Measurements from ENCODE around the gene ST3GAL4. TPM values are rescaled to one million over a fixed set of nuclear protein-coding genes. Genes with fewer than 3 reads are reported as not detected.

ST3GAL4 gene
- total RNA-seq, 1 experiment from 2014 or later, result 5.8 TPM

DNA sequence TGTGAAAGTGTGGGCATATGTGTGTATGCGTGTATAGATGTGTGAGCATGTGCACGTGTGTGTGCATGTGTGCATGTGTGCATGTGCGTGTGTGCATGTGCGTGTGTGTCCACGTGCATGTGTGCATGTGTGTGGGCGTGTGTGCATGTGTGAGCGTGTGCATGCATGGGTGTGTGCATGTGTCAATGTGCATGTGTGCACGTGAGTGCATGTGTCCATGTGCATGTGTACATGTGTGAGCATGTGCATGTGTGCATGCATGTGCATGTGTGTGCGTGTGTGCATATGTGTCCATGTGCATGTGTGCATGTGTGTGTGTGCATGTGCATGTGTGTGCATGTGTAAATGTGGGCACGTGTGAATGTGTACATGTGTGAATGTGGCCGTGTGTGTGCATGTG lies 95.3 kb downstream of the ST3GAL4 start:
- Histone ChIP-seq H3K4me3 (ENCODE audit: low read length) (no peak overlapping the region), H3K36me3 (ENCODE audit: insufficient read depth, low read length) (no peaks in the 10 kb centered on the region), H3K4me1 (ENCODE audit: low read length) (no peaks in the 10 kb centered on the region), H3K9me2 (replicated peaks; ENCODE audit: insufficient read depth, low read length) (no peaks in the 10 kb centered on the region), H3K9ac (ENCODE audit: low read length) (no peak overlapping the region), H3K79me2 (ENCODE audit: low read length) (no peaks in the 10 kb centered on the region), H3K9me3 (ENCODE audit: low read length) (no peaks in the 10 kb centered on the region), H3K27ac (ENCODE audit: low read length) (no peak overlapping the region), H2AFZ (ENCODE audit: low read length) (no peak overlapping the region), H4K20me1 (ENCODE audit: insufficient read depth, low read depth, low read length) (no peaks in the 10 kb centered on the region), H3K27me3 (ENCODE audit: low read length) (no peaks in the 10 kb centered on the region), H3K4me2 (ENCODE audit: low read depth, low read length, poor library complexity, severe bottlenecking) (no peak overlapping the region)
- no peak for DNase-seq

- H3K9me3 ChIP-seq (ENCODE audit: low read length), result no peaks in the 10 kb centered on the region
- no peaks in the 10 kb centered on the region for H3K9me2 ChIP-seq (replicated peaks; ENCODE audit: insufficient read depth, low read length)
- H3K79me2 ChIP-seq (ENCODE audit: low read length), result no peaks in the 10 kb centered on the region
- no peak overlapping the region for H3K9ac ChIP-seq (ENCODE audit: low read length)
- no peaks in the 10 kb centered on the region for H3K4me1 ChIP-seq (ENCODE audit: low read length)
- no peaks in the 10 kb centered on the region for H3K36me3 ChIP-seq (ENCODE audit: insufficient read depth, low read length)
- no peak overlapping the region for H3K4me3 ChIP-seq (ENCODE audit: low read length)
- no peak overlapping the region for H3K27ac ChIP-seq (ENCODE audit: low read length)
- DNase-seq, result no peak
- H3K27me3 ChIP-seq (ENCODE audit: low read length), result no peaks in the 10 kb centered on the region
- H3K4me2 ChIP-seq (ENCODE audit: low read depth, low read length, poor library complexity, severe bottlenecking), result no peak overlapping the region
- H4K20me1 ChIP-seq (ENCODE audit: insufficient read depth, low read depth, low read length), result no peaks in the 10 kb centered on the region
- H2AFZ ChIP-seq (ENCODE audit: low read length), result no peak overlapping the region
These were observed 95.8 kb downstream of the ST3GAL4 start for GRCh38 chr11:126451211-126451802.

- Histone ChIP-seq H3K4me3 (ENCODE audit: low read length) (no peak overlapping the region), H2AFZ (ENCODE audit: low read length) (no peak overlapping the region), H3K9ac (ENCODE audit: low read length) (no peak overlapping the region), H4K20me1 (ENCODE audit: insufficient read depth, low read depth, low read length) (no peaks in the 10 kb centered on the region), H3K36me3 (ENCODE audit: insufficient read depth, low read length) (no peaks in the 10 kb centered on the region), H3K9me2 (replicated peaks; ENCODE audit: insufficient read depth, low read length) (no peaks in the 10 kb centered on the region), H3K27ac (ENCODE audit: low read length) (no peak overlapping the region), H3K9me3 (ENCODE audit: low read length) (no peaks in the 10 kb centered on the region), H3K4me2 (ENCODE audit: low read depth, low read length, poor library complexity, severe bottlenecking) (no peak overlapping the region), H3K4me1 (ENCODE audit: low read length) (no peaks in the 10 kb centered on the region), H3K79me2 (ENCODE audit: low read length) (no peaks in the 10 kb centered on the region), H3K27me3 (ENCODE audit: low read length) (no peaks in the 10 kb centered on the region)
- no peak for DNase-seq
These were observed 97.0 kb downstream of the ST3GAL4 start for GRCh38 chr11:126452241-126453101.

- Histone ChIP-seq H3K79me2 (ENCODE audit: low read length) (no peaks in the 10 kb centered on the region), H3K4me3 (ENCODE audit: low read length) (no peak overlapping the region), H4K20me1 (ENCODE audit: insufficient read depth, low read depth, low read length) (no peaks in the 10 kb centered on the region), H3K4me1 (ENCODE audit: low read length) (no peaks in the 10 kb centered on the region), H3K9ac (ENCODE audit: low read length) (no peak overlapping the region), H3K27ac (ENCODE audit: low read length) (no peak overlapping the region), H3K9me2 (replicated peaks; ENCODE audit: insufficient read depth, low read length) (no peaks in the 10 kb centered on the region), H3K4me2 (ENCODE audit: low read depth, low read length, poor library complexity, severe bottlenecking) (no peak overlapping the region), H3K36me3 (ENCODE audit: insufficient read depth, low read length) (no peaks in the 10 kb centered on the region), H3K27me3 (ENCODE audit: low read length) (no peaks in the 10 kb centered on the region), H2AFZ (ENCODE audit: low read length) (no peak overlapping the region), H3K9me3 (ENCODE audit: low read length) (no peaks in the 10 kb centered on the region)
- no peak for DNase-seq
These were observed 100.6 kb downstream of the ST3GAL4 start for GRCh38 chr11:126456089-126456488.

- Histone ChIP-seq H4K20me1 (ENCODE audit: insufficient read depth, low read depth, low read length) (no peaks in the 10 kb centered on the region), H3K27ac (ENCODE audit: low read length) (no peak overlapping the region), H3K9me3 (ENCODE audit: low read length) (no peaks in the 10 kb centered on the region), H3K4me1 (ENCODE audit: low read length) (no peaks in the 10 kb centered on the region), H3K4me3 (ENCODE audit: low read length) (no peak overlapping the region), H3K4me2 (ENCODE audit: low read depth, low read length, poor library complexity, severe bottlenecking) (no peak overlapping the region), H2AFZ (ENCODE audit: low read length) (no peak overlapping the region), H3K9me2 (replicated peaks; ENCODE audit: insufficient read depth, low read length) (no peaks in the 10 kb centered on the region), H3K79me2 (ENCODE audit: low read length) (no peaks in the 10 kb centered on the region), H3K27me3 (ENCODE audit: low read length) (no peaks in the 10 kb centered on the region), H3K36me3 (ENCODE audit: insufficient read depth, low read length) (no peaks in the 10 kb centered on the region), H3K9ac (ENCODE audit: low read length) (no peak overlapping the region)
- no peak for DNase-seq
These were observed 101.5 kb downstream of the ST3GAL4 start for GRCh38 chr11:126456783-126457542.

DNA sequence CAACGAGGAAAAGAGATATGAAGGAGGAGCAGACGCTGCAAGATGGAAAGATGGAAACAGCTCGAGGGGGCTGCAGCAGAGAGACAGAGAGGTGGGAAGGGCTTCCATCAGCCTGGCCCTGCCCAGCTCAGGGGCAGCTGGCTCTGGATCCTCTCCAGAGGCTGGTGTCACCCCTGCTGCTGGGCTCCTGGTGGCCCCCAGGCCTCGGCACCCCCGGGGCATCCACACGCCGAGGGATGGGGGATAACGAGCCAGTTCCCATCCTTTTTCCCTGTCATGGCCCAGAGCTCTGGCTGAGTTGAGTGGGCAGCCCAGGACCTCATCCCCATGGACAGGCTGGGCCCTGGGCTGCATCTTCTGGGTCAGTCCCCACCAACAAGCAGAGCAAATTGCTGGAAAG lies 102.3 kb downstream of the ST3GAL4 start:
- no peak overlapping the region for H2AFZ ChIP-seq (ENCODE audit: low read length)
- no peak for DNase-seq

GRCh38 chr11:126459691-126460281 lies 104.3 kb downstream of the ST3GAL4 start:
- H3K9me3 ChIP-seq (ENCODE audit: low read length), result no peaks in the 10 kb centered on the region
- no peak overlapping the region for H3K4me2 ChIP-seq (ENCODE audit: low read depth, low read length, poor library complexity, severe bottlenecking)
- no peak overlapping the region for H3K9ac ChIP-seq (ENCODE audit: low read length)
- H3K27ac ChIP-seq (ENCODE audit: low read length), result no peak overlapping the region
- H3K79me2 ChIP-seq (ENCODE audit: low read length), result no peaks in the 10 kb centered on the region
- DNase-seq, result no peak
- no peaks in the 10 kb centered on the region for H3K27me3 ChIP-seq (ENCODE audit: low read length)
- no peaks in the 10 kb centered on the region for H4K20me1 ChIP-seq (ENCODE audit: insufficient read depth, low read depth, low read length)
- H3K4me1 ChIP-seq (ENCODE audit: low read length), result peaks cover 4% of the 10 kb centered on the region
- H3K36me3 ChIP-seq (ENCODE audit: insufficient read depth, low read length), result no peaks in the 10 kb centered on the region
- no peak overlapping the region for H3K4me3 ChIP-seq (ENCODE audit: low read length)
- H3K9me2 ChIP-seq (replicated peaks; ENCODE audit: insufficient read depth, low read length), result no peaks in the 10 kb centered on the region
- no peak overlapping the region for H2AFZ ChIP-seq (ENCODE audit: low read length)

More for the DNA sequence above, 102.3 kb downstream of the ST3GAL4 start:
- H3K4me2 ChIP-seq (ENCODE audit: low read depth, low read length, poor library complexity, severe bottlenecking), result no peak overlapping the region
- no peaks in the 10 kb centered on the region for H3K79me2 ChIP-seq (ENCODE audit: low read length)
- no peak overlapping the region for H3K27ac ChIP-seq (ENCODE audit: low read length)
- no peaks in the 10 kb centered on the region for H3K9me3 ChIP-seq (ENCODE audit: low read length)
- no peaks in the 10 kb centered on the region for H3K27me3 ChIP-seq (ENCODE audit: low read length)
- H3K9ac ChIP-seq (ENCODE audit: low read length), result no peak overlapping the region
- H3K4me3 ChIP-seq (ENCODE audit: low read length), result no peak overlapping the region
- H4K20me1 ChIP-seq (ENCODE audit: insufficient read depth, low read depth, low read length), result no peaks in the 10 kb centered on the region
- H3K4me1 ChIP-seq (ENCODE audit: low read length), result no peaks in the 10 kb centered on the region
- no peaks in the 10 kb centered on the region for H3K9me2 ChIP-seq (replicated peaks; ENCODE audit: insufficient read depth, low read length)
- H3K36me3 ChIP-seq (ENCODE audit: insufficient read depth, low read length), result no peaks in the 10 kb centered on the region

Data from Karpas-422 (cell line).